ENCODE measurements around the gene TRPM2. TPM values are rescaled to one million over a fixed set of nuclear protein-coding genes. Genes with fewer than 3 reads are reported as not detected.
A peak's percentile ranks its signal among the peaks of the same experiment; 100 is the strongest.

TRPM2 gene
- 1 to 10 TPM in 3 of 4 donors, under 1 TPM in 1; 0.40 to 6.9 (median 2.5) TPM for total RNA-seq

DNA sequence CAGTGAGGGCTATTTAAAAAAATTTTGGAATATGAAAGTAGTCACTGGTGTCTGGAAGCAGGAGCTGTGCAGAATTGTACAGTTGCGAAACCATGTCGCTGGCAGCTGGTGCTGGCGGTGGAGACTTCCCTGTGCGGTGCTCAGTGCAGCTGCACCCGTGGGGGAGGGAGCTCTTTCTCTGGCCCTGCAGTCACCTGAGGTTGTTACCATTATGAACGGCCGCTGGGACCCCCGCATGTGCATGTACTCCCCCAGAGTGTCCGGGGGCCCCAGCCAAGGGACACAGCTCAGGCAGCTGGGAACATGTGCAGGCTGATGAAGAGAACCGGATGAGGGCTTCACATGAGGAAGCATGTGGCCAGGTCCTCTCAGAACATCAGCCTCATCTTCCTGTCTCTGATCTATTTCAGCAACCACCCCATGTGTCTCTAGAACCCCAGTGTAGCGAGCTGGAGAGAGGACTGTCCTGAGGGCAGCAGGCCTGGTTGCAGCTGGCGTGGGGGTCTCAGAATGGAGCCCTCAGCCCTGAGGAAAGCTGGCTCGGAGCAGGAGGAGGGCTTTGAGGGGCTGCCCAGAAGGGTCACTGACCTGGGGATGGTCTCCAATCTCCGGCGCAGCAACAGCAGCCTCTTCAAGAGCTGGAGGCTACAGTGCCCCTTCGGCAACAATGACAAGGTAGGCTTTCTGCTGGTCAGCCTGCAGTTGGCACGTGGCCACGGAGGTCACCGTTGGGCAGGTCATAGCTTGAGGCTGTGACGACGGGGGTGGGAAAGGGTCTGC, at the start of gene TRPM2:
TRPM2 (plus strand) TSS at position 431 of the 780 bp plus-strand sequence; CDS start at position 511, 80 bp downstream.
- peak within 1 kb of the TSS in 3 of 4 donors; percentile 7 to 50 (median 29) for H3K4me3 ChIP-seq
- H3K9me3 ChIP-seq: no peaks in the 10 kb centered on the region
- intact Hi-C loops (cut with DNase I): no loop called here
- DNase-seq: no peak
- no peaks in the 10 kb centered on the region for H3K36me3 ChIP-seq
- peaks cover 0 to 57% (median 9%) of the 10 kb centered on the region in 4 donors for H3K27me3 ChIP-seq
- WGBS, 2 donors: 26 to 43% methylated on average over 5 to 9 of the region's 21 CpGs
- H3K4me1 ChIP-seq: peaks cover 0 to 18% (median 11%) of the 10 kb centered on the region in 3 donors
- peak within 1 kb of the TSS in 2 of 4 donors; percentile 67 to 79 for H3K27ac ChIP-seq
- no peak for TF ChIP-seq POLR2A (IDR thresholded peaks at IDR 0.05)
- TF ChIP-seq, protein P1, sequence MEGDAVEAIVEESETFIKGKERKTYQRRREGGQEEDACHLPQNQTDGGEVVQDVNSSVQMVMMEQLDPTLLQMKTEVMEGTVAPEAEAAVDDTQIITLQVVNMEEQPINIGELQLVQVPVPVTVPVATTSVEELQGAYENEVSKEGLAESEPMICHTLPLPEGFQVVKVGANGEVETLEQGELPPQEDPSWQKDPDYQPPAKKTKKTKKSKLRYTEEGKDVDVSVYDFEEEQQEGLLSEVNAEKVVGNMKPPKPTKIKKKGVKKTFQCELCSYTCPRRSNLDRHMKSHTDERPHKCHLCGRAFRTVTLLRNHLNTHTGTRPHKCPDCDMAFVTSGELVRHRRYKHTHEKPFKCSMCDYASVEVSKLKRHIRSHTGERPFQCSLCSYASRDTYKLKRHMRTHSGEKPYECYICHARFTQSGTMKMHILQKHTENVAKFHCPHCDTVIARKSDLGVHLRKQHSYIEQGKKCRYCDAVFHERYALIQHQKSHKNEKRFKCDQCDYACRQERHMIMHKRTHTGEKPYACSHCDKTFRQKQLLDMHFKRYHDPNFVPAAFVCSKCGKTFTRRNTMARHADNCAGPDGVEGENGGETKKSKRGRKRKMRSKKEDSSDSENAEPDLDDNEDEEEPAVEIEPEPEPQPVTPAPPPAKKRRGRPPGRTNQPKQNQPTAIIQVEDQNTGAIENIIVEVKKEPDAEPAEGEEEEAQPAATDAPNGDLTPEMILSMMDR (IDR thresholded peaks at IDR 0.05): no peak

DNA sequence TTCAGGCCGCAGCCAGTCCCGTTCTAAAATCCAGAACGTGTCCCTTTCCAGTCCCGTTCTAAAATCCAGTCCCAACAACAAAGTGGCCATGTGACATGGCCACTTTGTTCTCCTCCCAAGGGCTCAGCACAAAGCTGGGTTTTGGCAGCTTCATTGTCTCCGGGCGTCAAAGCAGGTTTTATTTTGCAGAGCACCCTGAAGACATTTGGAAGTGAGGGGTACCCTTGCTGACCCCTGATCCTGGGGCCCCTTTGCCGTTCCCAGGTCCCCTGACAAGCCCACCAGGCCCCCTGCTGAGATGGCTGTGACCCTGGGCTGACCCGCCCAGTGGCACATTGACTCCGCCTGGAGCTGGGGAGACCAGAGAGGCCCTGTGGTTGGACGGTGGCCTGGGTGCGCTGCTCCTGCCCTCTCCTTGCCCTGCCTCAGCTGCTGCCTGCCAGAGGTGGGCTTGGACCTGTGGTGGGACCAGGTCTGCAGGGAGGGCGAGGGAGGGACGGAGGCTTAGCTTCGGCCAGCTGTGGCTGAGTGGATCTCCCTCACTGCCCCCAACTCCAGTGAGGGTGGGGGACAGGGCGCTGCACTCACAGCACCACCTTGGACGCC, 49.3 kb upstream of the TRPM2 start:
- no peak for DNase-seq
- 62 to 71% methylated on average over 6 to 7 of the region's 16 CpGs for WGBS, 2 donors
- intact Hi-C loops (cut with DNase I): no loop called here
- Histone ChIP-seq H3K4me3 (no peak overlapping the region), H3K36me3 (peaks cover 5 to 38% (median 10%) of the 10 kb centered on the region in 3 donors), H3K9me3 (no peaks in the 10 kb centered on the region), H3K4me1 (peaks cover 26 to 67% (median 42%) of the 10 kb centered on the region in 3 donors), H3K27ac (peak overlapping the region in 2 of 4 donors; percentile 15 to 41), H3K27me3 (no peaks in the 10 kb centered on the region)
- TF ChIP-seq, protein P1 (IDR thresholded peaks at IDR 0.05): no peak
- no peak for TF ChIP-seq POLR2A (IDR thresholded peaks at IDR 0.05)

DNA sequence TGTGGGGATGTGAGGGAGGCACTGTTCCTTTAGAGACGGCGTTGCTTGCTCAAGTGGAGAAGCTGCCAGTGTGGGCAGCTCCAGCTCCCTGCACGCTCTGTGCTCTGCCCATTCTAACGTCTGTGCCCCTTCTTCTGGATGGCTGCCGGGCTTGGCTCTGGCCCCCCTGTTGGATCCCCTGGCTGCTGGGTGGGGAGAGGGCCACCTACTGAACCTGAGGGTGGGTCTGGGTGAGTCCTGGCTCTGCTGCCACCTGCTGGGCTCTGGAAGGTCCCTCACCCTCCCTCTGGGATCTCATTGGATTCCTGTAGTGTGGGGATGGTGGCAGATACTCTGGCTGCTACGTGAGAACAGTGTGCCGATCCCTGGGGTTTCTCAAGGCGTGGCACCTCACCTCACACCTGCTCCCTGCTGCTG, 48.5 kb upstream of the TRPM2 start:
- TF ChIP-seq POLR2A (IDR thresholded peaks at IDR 0.05): no peak
- TF ChIP-seq, protein P1 (IDR thresholded peaks at IDR 0.05): peak; percentile 18 to 61 (median 48)
- no peak overlapping the region for H3K4me3 ChIP-seq
- no peaks in the 10 kb centered on the region for H3K27me3 ChIP-seq
- intact Hi-C loops (cut with DNase I): no loop called here
- peaks cover 26 to 61% (median 39%) of the 10 kb centered on the region in 3 donors for H3K4me1 ChIP-seq
- H3K27ac ChIP-seq: no peak overlapping the region
- H3K36me3 ChIP-seq: peaks cover 5 to 46% (median 10%) of the 10 kb centered on the region in 3 donors
- H3K9me3 ChIP-seq: no peaks in the 10 kb centered on the region
- no peak for DNase-seq
- WGBS, 2 donors: no CpG with 5 or more reads among the region's 8 CpGs

DNA sequence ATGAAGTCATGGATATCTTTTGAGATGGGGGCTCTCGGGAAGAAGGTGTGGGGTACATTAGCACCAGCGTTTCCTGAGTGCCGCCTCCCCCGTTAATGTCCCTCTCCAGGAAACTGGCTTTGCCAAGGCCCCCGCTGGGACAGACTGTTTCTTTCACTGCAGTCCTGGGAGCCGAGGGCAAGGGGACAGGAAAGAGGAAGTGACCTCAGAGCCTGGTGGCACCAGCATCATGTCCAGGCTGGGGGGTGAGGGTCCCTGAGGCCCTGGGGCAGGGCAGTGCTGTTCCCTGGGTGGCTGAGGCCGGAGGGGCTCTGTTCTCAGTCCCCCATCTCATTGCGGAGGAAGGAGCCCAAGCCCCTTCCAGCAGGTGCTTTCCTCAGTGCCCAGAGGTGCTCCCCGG, 47.7 kb upstream of the TRPM2 start:
- no peak for DNase-seq
- intact Hi-C loops (cut with DNase I): no loop called here
- peak overlapping the region in 1 of 4 donors; percentile 18 for H3K27ac ChIP-seq
- H3K36me3 ChIP-seq: peaks cover 5 to 54% (median 18%) of the 10 kb centered on the region in 3 donors
- TF ChIP-seq, protein P1 (IDR thresholded peaks at IDR 0.05): no peak
- TF ChIP-seq POLR2A (IDR thresholded peaks at IDR 0.05): no peak
- H3K9me3 ChIP-seq: no peaks in the 10 kb centered on the region
- H3K4me3 ChIP-seq: no peak overlapping the region
- H3K27me3 ChIP-seq: no peaks in the 10 kb centered on the region
- 45 to 64% methylated on average over 2 to 8 of the region's 9 CpGs for WGBS, 2 donors
- peaks cover 25 to 58% (median 37%) of the 10 kb centered on the region in 3 donors for H3K4me1 ChIP-seq

All from esophagus squamous epithelium (tissue), 5 donors.